Fibroblast of lung (primary cell): Measurements from ENCODE around the gene NTRK2. TPM values are rescaled to one million over a fixed set of nuclear protein-coding genes. Genes with fewer than 3 reads are reported as not detected.

ENCODE experiments used
- DNase-seq, 2 donors: peaks; one replicate each; pipeline versions ENCODE4 v3.0.0 to v3.0.0-alpha.2; 2010; ENCODE audit warnings: low read depth in 2 of 2
- H2AFZ ChIP-seq: 2 replicates; pipeline ENCODE4 v1.5.1; 2012; ENCODE audit warnings: low read length, control low read depth, inconsistent platforms
- H3K27ac ChIP-seq: 2 replicates; pipeline ENCODE4 v1.5.1; 2011; ENCODE audit warnings: low read length, control low read depth; ENCODE audit not compliant: insufficient read depth
- H3K27me3 ChIP-seq: 2 replicates; pipeline ENCODE4 v1.5.1; 2011; ENCODE audit warnings: mild to moderate bottlenecking, low read length; ENCODE audit not compliant: control insufficient read depth, insufficient read depth
- H3K36me3 ChIP-seq: 2 replicates; pipeline ENCODE4 v1.5.1; 2011; ENCODE audit warnings: low read length; ENCODE audit not compliant: control insufficient read depth, insufficient read depth
- H3K4me1 ChIP-seq: 2 replicates; pipeline ENCODE4 v1.5.1; 2011; ENCODE audit warnings: low read length; ENCODE audit not compliant: control insufficient read depth, insufficient read depth; ENCODE audit errors: extremely low read depth
- H3K4me2 ChIP-seq: 2 replicates; pipeline ENCODE4 v1.5.1; 2011; ENCODE audit warnings: low read length, control low read depth; ENCODE audit not compliant: insufficient read depth; ENCODE audit errors: extremely low read depth
- H3K4me3 ChIP-seq, 4 experiments: fragments of 200-600 bp in 1 of 4; sonication (generic) in 1 of 4; replicated peaks in 1 of 4; 2 replicates each; pipeline ENCODE4 v1.5.1; 2011 to 2016; ENCODE audit warnings: low read length in 4 of 4, low read depth in 3 of 4, mild to moderate bottlenecking in 3 of 4, control low read depth in 2 of 4, inconsistent platforms in 1 of 4, mixed read lengths in 1 of 4; ENCODE audit not compliant: insufficient read depth in 1 of 4; ENCODE audit errors: control extremely low read depth in 1 of 4
- H3K79me2 ChIP-seq: 2 replicates; pipeline ENCODE4 v1.5.1; 2012; ENCODE audit warnings: mild to moderate bottlenecking, low read length, inconsistent platforms; ENCODE audit not compliant: control insufficient read depth, insufficient read depth
- H3K9ac ChIP-seq: 2 replicates; pipeline ENCODE4 v1.5.1; 2011; ENCODE audit warnings: mild to moderate bottlenecking, low read length, control low read depth; ENCODE audit not compliant: insufficient read depth
- H3K9me3 ChIP-seq: 2 replicates; pipeline ENCODE4 v1.5.1; 2012; ENCODE audit warnings: low read depth, low read length; ENCODE audit not compliant: control insufficient read depth, insufficient read depth
- H4K20me1 ChIP-seq: 2 replicates; pipeline ENCODE4 v1.5.1; 2011; ENCODE audit warnings: low read length; ENCODE audit not compliant: control insufficient read depth, insufficient read depth; ENCODE audit errors: extremely low read depth
- EZH2 ChIP-seq: IDR thresholded peaks from 2 replicates; pipeline ENCODE4 v1.5.1; 2012; ENCODE audit warnings: low read length, control low read depth, mild to moderate bottlenecking; ENCODE audit errors: missing control alignments
- polyA plus RNA-seq, 2 donors: library from polyadenylated mRNA; depleted of rRNA in 1 of 2; stranded (reverse) in 1 of 2; unstranded in 1 of 2; fragments of >200 nt; gene quantifications; 2 replicates each; pipeline ENCODE4 v1.2.1, GENCODE V29; 2011 to 2012; ENCODE audit warnings: missing spikeins in 1 of 2
- total RNA-seq: library from RNA; depleted of rRNA; stranded (reverse); fragments of >200 nt; gene quantifications from 2 replicates; pipeline ENCODE4 v1.2.1, GENCODE V29; 2014
- TF ChIP-seq, protein P1 (sequence below), 2 donors: IDR thresholded peaks in 1 of 2; conservative IDR thresholded peaks in 1 of 2; 1 replicate in 1 of 2; 2 replicates in 1 of 2; pipeline ENCODE4 v1.5.1; 2011 to 2012; ENCODE audit warnings: low read length in 2 of 2, control low read depth in 1 of 2, inconsistent platforms in 1 of 2, low read depth in 1 of 2, mild to moderate bottlenecking in 1 of 2

NTRK2 gene
- total and polyA plus RNA-seq, 2 donors (not counting 1 experiment from before 2014, with no cell fraction given), result 0.66 to 1.1 TPM

DNA sequence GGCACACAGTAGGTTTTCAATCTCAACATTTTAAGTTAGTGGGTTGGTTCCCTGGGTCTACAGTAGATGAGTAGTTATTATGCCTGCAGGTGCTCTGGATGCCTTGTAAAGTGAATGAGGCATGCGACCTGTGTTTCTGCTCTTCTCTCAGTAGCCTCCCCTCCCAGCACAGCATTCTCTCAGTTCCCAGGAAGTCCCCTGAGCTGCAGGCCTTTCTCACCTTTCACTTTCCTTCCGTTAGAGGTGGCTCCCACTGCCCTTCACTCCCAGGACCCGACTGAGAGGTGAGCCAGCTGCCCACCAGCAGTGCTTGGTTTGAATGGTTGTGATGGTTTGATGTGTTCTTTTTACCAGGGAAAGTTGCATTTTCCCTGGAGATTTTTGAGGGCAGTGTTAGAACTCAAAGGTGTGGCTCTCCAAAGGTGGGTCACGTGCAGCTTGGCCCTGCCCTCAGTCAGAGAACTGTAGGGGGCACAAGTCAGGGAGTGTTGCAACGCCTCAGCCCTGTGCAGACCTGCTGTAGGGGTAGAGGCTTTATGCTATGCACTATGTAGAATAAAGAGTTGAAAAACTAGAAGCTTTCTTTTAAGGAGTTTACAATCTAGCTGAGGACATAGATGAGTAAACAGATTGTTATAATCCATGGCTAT, 173.8 kb downstream of the NTRK2 start:
- Histone ChIP-seq H3K27ac (no peak overlapping the region), H3K4me1 (no peaks in the 10 kb centered on the region), H2AFZ (no peak overlapping the region), H3K27me3 (no peaks in the 10 kb centered on the region), H3K9me3 (no peaks in the 10 kb centered on the region), H3K4me3 (no peak overlapping the region), H4K20me1 (no peaks in the 10 kb centered on the region), H3K9ac (no peak overlapping the region), H3K79me2 (no peaks in the 10 kb centered on the region), H3K36me3 (no peaks in the 10 kb centered on the region), H3K4me2 (no peak overlapping the region)
- no peak for DNase-seq
- no peak for TF ChIP-seq EZH2
- TF ChIP-seq, protein P1, sequence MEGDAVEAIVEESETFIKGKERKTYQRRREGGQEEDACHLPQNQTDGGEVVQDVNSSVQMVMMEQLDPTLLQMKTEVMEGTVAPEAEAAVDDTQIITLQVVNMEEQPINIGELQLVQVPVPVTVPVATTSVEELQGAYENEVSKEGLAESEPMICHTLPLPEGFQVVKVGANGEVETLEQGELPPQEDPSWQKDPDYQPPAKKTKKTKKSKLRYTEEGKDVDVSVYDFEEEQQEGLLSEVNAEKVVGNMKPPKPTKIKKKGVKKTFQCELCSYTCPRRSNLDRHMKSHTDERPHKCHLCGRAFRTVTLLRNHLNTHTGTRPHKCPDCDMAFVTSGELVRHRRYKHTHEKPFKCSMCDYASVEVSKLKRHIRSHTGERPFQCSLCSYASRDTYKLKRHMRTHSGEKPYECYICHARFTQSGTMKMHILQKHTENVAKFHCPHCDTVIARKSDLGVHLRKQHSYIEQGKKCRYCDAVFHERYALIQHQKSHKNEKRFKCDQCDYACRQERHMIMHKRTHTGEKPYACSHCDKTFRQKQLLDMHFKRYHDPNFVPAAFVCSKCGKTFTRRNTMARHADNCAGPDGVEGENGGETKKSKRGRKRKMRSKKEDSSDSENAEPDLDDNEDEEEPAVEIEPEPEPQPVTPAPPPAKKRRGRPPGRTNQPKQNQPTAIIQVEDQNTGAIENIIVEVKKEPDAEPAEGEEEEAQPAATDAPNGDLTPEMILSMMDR (conservative IDR thresholded peaks at IDR 0.05 in 1 of 2, IDR thresholded peaks at IDR 0.05 in 1 of 2; ENCODE audit: low read depth in 1 of 2, low read length in 2 of 2), result no peak

DNA sequence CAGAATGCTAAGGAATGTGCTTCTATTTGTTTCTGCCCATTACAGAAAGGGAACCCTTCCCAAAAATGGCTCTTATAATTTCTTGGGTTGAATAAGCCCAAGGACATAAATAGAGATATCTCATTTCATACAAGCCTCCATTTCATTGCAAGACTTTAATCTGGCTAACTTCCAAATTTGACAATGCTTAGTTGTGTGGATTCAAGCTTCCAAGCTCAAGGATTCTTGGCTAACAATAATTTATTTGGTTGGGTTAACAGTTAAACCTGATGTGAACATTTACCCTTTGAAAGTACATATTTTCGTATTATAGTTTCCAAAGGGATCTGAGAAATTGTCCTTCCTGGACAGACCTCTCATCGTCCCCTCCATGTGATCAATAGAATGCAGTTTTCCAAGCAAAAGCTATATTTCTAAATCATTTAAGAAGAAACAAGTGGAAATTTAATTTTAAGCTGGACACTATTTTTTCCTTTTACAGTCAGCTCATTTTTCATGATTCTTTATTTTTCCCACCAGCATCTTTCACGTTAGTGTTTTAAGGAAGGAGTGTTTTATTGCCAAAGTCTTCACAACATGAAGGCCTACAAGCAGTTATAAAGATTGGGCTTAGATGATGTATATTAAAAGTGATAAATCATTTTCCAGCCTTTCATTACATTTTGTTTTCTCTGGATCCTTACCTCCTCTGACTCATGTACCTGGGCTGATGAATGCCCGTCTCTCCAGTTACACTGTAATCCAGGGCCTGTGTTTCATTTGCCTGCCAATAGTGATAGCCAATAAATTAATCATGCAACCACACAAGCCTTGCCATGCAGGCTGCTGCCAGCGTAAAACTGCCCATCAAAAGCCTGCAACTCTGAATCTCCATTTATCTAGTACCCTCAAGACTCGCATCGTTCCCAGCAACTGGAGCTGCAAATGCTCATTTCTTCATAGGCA, 176.7 kb downstream of the NTRK2 start:
- no peaks in the 10 kb centered on the region for H3K27me3 ChIP-seq
- H3K9ac ChIP-seq, result no peak overlapping the region
- peak in 1 of 2 donors; percentile 17 for DNase-seq
- H3K79me2 ChIP-seq, result no peaks in the 10 kb centered on the region
- H3K9me3 ChIP-seq, result no peaks in the 10 kb centered on the region
- H3K4me1 ChIP-seq, result no peaks in the 10 kb centered on the region
- H3K4me3 ChIP-seq, result no peak overlapping the region
- H3K4me2 ChIP-seq, result no peak overlapping the region
- H3K27ac ChIP-seq, result no peak overlapping the region
- TF ChIP-seq, protein P1 (conservative IDR thresholded peaks at IDR 0.05 in 1 of 2, IDR thresholded peaks at IDR 0.05 in 1 of 2; ENCODE audit: low read depth in 1 of 2, low read length in 2 of 2), result no peak
- TF ChIP-seq EZH2, result no peak
- no peaks in the 10 kb centered on the region for H4K20me1 ChIP-seq
- H3K36me3 ChIP-seq, result no peaks in the 10 kb centered on the region
- no peak overlapping the region for H2AFZ ChIP-seq

DNA sequence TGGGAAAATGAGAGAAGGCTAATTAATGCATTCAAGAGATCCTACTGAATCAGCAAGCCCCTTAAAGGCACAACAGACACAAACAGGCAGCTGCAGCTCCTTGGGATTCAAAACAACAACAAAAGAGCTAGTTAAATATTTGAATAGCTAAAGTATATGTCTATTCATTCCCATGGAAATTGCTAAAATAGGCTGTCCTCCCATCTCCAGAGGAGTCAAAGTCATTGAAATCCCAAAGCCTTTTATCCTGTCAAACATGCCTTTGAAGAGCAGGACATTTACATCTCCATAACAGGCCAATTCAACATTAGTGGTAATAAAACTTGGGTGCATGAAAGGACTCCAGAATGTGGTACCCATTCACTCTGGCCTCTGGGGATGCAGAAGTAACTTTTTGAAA, 177.4 kb downstream of the NTRK2 start:
- Histone ChIP-seq H3K4me2 (no peak overlapping the region), H3K9me3 (no peaks in the 10 kb centered on the region), H3K36me3 (no peaks in the 10 kb centered on the region), H3K27me3 (no peaks in the 10 kb centered on the region), H3K79me2 (no peaks in the 10 kb centered on the region), H3K4me3 (no peak overlapping the region), H4K20me1 (no peaks in the 10 kb centered on the region), H3K9ac (no peak overlapping the region), H3K4me1 (no peaks in the 10 kb centered on the region), H3K27ac (no peak overlapping the region), H2AFZ (no peak overlapping the region)
- DNase-seq, result no peak
- TF ChIP-seq, protein P1 (conservative IDR thresholded peaks at IDR 0.05 in 1 of 2, IDR thresholded peaks at IDR 0.05 in 1 of 2; ENCODE audit: low read depth in 1 of 2, low read length in 2 of 2), result no peak
- TF ChIP-seq EZH2, result no peak
